Activated T-cell treated with anti-CD3 and anti-CD28 coated beads, Interleukin-2, amount 50 U/mL, for 24 hours (primary cell): ENCODE results near the gene SNAPC2.

Source experiments
- DNase-seq: peaks from one replicate; pipeline ENCODE4 v3.0.0-alpha.2; 2020
- H3K27ac Mint-ChIP-seq: 2 replicates; pipeline ENCODE4 v1.8.0; 2020; ENCODE audit warnings: mild to moderate bottlenecking, mixed read lengths
- H3K27me3 Mint-ChIP-seq: 2 replicates; pipeline ENCODE4 v1.8.0; 2020; ENCODE audit warnings: mixed read lengths
- H3K36me3 Mint-ChIP-seq: 2 replicates; pipeline ENCODE4 v1.8.0; 2020; ENCODE audit warnings: low read depth, mixed read lengths
- H3K4me1 Mint-ChIP-seq: 2 replicates; pipeline ENCODE4 v1.8.0; 2020; ENCODE audit warnings: low read depth, mixed read lengths
- H3K4me3 Mint-ChIP-seq: 2 replicates; pipeline ENCODE4 v1.8.0; 2020; ENCODE audit warnings: mild to moderate bottlenecking, moderate library complexity, mixed read lengths
- H3K9me3 Mint-ChIP-seq: 2 replicates; pipeline ENCODE4 v1.8.0; 2020; ENCODE audit warnings: mixed read lengths

The SNAPC2 gene, protein sequence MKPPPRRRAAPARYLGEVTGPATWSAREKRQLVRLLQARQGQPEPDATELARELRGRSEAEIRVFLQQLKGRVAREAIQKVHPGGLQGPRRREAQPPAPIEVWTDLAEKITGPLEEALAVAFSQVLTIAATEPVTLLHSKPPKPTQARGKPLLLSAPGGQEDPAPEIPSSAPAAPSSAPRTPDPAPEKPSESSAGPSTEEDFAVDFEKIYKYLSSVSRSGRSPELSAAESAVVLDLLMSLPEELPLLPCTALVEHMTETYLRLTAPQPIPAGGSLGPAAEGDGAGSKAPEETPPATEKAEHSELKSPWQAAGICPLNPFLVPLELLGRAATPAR

DNA sequence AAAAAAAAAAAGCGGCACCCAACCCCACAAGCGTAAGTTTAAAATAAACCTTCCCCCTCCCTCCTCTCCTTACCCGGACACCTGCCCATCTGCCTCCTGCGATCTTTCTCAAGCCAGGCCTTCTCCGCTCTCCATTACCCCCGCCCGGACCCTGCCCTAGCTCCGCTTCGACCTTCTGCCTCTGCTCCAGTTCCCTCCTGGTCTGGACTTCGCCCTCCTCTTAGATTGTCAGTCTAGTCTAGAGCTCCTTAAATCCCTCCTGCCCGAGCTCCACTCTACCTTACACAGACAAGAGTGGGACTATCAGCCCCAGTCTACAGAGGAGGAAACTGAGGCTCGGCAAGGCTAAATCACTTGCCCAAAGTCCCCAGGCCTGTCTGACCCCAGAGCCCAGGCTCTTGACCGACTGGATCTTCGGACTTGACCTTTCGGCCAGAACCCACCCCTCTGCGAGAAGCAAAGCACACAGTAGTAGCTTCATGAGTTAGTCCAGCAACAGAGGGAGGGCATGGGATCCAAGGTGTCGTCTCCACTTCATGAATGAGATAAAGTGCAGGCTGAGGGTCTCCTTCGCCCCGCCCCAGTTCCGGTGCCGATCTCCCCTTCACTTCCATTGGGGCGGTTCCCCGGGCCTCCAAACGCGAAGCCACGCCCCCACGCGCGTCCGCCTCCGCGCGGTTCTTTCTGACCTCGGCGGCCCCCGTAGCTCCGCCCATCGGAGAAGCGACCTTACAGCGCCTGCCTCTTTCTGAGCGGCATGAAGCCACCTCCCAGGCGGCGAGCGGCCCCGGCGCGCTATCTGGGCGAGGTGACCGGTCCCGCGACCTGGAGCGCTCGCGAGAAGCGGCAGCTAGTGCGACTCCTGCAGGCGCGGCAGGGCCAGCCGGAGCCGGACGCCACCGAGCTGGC, at the start of gene SNAPC2:
Gene SNAPC2 (plus strand): TSS at position 729 of the 909 bp plus-strand sequence. CDS start 29 bp downstream, at position 758.
- Mint-ChIP-seq H3K27ac (peak within 1 kb of the TSS; percentile 92), H3K9me3 (no peaks in the 10 kb centered on the region), H3K4me1 (peaks cover 38% of the 10 kb centered on the region), H3K36me3 (peaks cover 14% of the 10 kb centered on the region), H3K4me3 (peak within 1 kb of the TSS; percentile 79), H3K27me3 (peaks cover 42% of the 10 kb centered on the region)
- DNase-seq: peak; percentile 98

DNA sequence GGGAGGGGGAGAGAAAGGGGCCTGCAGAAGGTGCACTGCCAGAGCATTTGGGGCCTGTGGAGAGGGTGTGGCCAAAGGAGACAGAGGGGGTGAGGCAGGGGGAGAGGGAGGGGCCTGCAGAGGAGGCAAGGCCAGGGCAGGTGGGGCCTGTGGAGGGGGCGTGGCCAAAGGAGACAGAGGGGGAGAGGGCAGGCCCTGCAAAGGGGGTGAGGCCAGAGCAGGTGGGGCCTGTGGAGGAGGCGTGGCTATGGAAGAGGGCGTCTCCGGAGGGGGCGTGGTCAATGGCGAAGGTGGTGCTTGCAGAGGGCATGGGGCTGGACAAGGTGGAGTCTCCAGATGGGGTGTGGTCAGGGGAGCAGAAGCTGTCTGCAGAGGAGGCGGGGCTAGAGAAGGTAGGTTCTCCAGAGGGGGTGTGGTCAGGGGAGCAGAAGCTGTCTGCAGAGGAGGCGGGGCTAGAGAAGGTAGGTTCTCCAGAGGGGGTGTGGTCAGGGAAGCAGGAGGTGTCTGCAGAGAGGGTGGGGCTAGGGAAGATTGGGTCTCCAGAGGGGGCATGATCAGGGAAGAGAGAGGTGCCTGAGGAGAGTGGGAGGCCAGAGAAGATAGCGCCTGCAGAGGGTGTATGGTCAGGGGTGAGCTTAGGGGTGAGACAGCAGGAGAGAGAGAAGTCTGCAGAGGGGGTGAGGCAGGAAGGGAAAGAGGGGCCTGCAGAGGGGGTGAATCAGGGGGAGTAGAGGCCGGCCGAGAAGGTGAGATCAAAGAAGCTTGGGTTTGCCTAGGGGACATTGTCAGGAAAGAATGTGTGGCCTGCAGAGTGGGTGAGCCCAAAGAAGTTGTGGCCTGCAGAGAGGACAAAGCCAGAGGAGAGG, 49.3 kb upstream of the SNAPC2 start:
- Mint-ChIP-seq H3K27ac (no peak overlapping the region), H3K9me3 (no peaks in the 10 kb centered on the region), H3K27me3 (peaks cover 49% of the 10 kb centered on the region), H3K36me3 (no peaks in the 10 kb centered on the region), H3K4me3 (no peak overlapping the region), H3K4me1 (peaks cover 34% of the 10 kb centered on the region)
- DNase-seq: peak; percentile 64

DNA sequence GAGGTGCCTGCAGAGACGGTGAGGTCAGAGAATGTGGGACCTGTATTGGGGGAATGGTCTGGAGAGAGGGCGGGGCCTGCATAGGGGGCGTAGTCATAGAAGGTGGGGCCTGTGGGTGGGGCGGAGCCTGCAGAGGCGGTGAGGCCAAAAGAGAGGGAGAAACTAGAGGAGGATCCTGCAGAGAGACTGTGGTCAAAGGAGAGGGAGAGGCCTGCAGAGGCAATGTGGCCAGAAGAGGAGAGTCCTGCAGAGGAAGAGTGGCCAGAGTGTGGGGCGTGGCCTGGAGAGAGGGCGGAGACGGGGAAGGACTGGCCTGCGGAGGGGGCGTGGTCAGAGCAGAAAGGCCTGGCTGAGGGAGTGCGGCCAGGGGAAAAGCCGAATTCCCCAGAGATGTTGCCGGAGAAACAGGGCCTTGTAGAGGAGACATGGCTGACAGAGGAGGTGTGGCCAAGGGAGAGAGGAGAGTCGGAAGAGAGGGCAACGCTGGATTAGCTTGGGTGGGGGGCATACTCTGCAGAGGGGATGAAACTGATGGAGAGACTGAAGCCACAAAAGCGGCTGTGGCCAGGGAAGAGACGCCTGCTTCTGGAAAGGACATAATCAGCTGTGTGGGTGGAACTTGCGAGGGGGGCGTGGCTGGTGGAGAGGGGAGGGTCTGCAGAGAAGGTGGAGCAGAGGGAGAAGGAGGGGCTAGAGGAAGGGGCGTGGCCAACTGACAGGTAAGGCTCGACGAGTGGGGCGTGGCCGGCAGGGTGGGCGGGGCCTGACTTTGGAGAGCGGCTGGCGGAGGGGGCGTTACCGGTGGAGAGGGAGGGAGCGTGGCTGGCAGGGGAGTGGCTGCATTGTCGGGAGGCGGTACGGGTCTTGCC, 48.5 kb upstream of the SNAPC2 start:
- Mint-ChIP-seq H3K4me1 (peaks cover 34% of the 10 kb centered on the region), H3K27ac (no peak overlapping the region), H3K36me3 (no peaks in the 10 kb centered on the region), H3K27me3 (peaks cover 48% of the 10 kb centered on the region), H3K4me3 (no peak overlapping the region), H3K9me3 (no peaks in the 10 kb centered on the region)
- peak; percentile 82 for DNase-seq

DNA sequence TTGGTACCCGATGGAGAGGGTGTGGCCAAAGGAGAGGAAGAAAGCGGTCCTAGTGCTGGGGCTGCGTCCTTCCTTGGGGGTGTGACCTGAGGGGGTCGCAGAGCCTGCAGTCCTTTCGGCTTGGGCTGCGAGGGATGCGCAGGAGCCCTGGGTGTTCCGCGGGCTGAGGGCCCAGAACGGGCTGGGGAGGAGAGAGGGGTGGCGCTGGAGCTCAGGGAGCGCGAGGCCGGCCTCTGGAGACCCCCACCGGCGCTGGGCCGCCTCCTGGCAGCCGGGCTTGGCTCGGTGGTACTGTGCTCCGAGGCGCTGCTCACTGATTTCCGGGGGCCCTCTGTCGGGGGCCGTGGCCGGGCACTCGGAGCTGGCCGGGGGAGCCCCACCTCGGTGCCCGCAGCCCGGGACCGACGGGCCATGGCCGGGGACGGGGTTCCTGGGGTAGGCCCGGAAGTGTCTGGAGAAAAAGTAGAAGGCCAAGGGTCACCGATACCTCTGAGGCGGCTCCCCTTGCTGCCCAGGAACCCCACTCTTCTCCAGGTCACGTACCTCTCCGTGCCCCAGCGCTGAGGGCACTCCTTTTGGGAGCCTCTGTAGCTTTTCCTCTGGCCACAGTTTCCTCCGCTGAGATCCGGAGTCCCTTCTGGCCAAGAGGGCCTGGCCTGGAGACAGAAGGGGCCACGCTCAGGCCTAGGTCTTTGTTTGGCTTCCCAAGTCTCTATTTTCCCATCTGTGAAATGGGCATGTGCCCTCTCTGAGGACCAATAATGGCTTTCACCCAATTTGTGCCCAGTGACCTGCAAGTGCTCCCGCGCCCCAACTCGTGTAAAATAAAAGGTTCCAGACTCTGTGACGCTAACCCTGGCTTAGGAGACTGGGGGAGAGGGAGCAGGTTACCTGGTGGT, 47.6 kb upstream of the SNAPC2 start:
- Mint-ChIP-seq H3K9me3 (no peaks in the 10 kb centered on the region), H3K4me3 (peak overlapping the region; percentile 23), H3K27ac (no peak overlapping the region), H3K4me1 (peaks cover 34% of the 10 kb centered on the region), H3K36me3 (no peaks in the 10 kb centered on the region), H3K27me3 (peaks cover 42% of the 10 kb centered on the region)
- no peak for DNase-seq

DNA sequence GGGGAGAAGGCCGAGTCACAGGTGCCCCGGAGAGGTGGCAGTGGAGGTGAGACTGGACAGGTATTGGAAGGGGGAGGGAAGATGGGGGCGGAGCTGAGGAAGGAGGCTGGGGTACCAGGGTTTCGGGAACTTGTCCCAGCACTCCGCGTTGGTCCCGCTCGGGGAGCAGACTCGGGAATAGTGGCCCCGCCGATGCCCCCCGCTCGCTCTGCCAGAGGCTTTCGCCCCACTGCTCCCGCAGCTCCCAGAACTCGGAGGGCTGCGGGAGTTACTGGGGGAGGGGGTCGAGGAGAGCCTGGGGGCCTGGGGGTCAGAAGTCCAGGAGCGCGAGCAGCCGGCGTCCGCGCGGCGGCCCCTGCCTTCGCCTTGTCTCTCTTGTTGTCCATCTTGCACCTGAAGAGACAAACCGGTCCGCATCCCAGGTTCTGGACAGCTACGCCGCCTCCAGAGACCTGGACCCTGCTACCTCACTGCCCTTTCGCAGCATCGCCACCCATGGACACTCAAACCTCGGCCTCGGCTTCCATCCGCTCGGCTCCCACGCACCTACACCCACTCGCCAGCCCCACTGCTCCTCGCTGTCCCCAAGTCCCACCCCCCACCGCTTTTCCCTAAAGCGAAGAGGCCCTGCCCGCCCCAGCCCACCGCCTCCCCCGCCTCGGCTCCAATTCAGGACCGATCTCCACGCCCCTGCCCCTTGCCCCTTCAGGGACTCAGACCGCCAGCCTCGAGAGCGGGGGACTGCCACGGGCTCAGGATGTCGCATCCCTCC, 46.6 kb upstream of the SNAPC2 start:
- DNase-seq: no peak
- Mint-ChIP-seq H3K27me3 (peaks cover 41% of the 10 kb centered on the region), H3K4me3 (peak overlapping the region; percentile 61), H3K36me3 (no peaks in the 10 kb centered on the region), H3K27ac (no peak overlapping the region), H3K9me3 (no peaks in the 10 kb centered on the region), H3K4me1 (peaks cover 31% of the 10 kb centered on the region)

DNA sequence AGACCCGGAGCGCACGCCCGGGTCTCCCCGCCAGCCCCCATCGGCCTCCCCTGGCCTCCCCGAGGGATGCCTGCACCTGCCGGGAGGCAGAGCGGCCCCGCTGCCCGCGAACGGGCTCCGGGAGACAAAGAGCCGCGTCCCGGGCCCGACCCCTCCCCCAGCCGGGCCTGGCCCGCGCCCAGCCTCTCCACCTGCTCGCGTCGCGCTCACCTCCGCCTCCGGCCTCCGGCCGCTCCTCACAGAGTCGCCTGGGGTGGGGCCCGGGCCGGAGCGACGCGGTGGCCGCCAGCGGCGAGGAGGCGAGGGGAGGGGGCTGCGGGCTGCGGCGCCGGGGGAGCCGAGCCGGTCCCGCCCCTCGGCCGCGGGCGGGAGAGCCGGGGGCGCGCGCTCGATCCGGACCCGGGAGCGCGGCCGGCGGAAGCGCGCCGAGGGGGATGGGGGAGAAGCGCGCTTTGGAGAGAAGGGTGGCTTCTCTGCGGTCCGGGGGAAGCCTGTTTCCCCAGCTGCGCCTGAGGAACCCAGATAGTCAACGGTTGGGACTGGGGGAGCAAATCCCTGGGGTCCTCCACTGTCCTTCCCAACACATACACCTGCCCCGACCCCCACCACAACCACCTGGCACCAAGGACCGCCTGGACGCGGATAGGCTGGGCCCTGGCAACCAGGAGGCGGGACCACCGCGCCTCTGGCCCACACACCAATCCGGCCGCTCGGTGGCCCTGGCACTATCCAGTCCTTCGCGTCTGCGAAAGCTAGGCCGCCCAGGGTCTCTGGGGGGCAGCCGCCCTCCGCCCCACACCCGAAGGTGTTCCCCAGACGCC, 45.9 kb upstream of the SNAPC2 start, which contains the start of gene PRR36:
Gene PRR36 (minus strand): TSS at position 315 of the 821 bp plus-strand sequence. CDS start 701 bp downstream, outside the sequence.
- H3K4me3 Mint-ChIP-seq: peak within 1 kb of the TSS; percentile 61
- DNase-seq: peak; percentile 57
- no peaks in the 10 kb centered on the region for H3K9me3 Mint-ChIP-seq
- peaks cover 26% of the 10 kb centered on the region for H3K4me1 Mint-ChIP-seq
- H3K27me3 Mint-ChIP-seq: peaks cover 41% of the 10 kb centered on the region
- no peaks in the 10 kb centered on the region for H3K36me3 Mint-ChIP-seq
- no peak within 1 kb of the TSS for H3K27ac Mint-ChIP-seq

DNA sequence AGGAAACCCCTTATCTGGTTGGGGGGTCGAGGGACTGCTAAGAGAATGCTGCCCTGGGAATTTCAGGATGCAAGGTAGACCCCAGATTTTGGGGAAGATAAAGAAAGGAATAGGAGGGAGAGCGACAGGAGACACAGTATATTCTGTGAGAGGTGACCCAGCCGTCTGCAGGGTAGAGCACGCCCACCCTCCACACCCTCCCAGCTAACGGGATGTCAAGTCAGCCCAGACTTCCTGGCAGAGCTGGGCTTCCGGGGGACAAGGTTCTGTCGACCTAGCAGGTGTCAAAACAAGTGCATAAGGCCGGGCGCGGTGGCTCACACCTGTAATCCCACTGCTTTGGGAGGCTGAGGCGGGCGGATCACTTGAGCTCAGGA, 45.3 kb upstream of the SNAPC2 start:
- Mint-ChIP-seq H3K4me1 (peaks cover 25% of the 10 kb centered on the region), H3K27ac (no peak overlapping the region), H3K36me3 (no peaks in the 10 kb centered on the region), H3K4me3 (peak overlapping the region; percentile 35), H3K27me3 (peaks cover 41% of the 10 kb centered on the region), H3K9me3 (no peaks in the 10 kb centered on the region)
- no peak for DNase-seq

DNA sequence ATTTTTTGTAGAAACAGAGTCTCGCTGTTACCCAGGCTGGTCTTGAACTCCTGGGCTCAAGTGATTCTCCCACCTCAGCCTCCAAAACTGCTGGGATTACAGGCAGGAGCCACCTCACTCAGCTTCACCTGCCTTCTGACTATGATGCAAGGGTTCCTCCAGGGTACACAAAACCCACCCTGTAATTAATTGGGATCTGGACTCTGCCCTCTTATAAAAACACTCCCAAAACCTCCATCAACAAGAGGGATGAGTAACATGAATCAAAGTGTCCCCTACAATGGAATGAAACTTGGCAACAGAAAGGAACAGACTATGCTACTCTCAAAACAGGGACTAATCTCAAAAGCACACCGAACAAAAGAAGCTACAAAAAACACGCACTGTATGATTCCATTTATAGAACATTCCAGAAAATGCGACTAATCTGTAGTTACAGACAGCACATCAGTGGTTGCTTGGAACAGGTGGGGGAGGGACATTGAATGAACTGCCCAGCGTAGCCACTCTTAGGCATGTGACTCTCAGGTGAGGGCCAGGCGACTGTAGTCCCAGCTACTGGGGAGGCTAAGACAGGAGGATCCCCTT, 42.8 kb upstream of the SNAPC2 start:
- no peak overlapping the region for H3K4me3 Mint-ChIP-seq
- H3K4me1 Mint-ChIP-seq: peaks cover 10% of the 10 kb centered on the region
- H3K36me3 Mint-ChIP-seq: no peaks in the 10 kb centered on the region
- no peak for DNase-seq
- peaks cover 28% of the 10 kb centered on the region for H3K27me3 Mint-ChIP-seq
- H3K27ac Mint-ChIP-seq: no peak overlapping the region
- no peaks in the 10 kb centered on the region for H3K9me3 Mint-ChIP-seq

DNA sequence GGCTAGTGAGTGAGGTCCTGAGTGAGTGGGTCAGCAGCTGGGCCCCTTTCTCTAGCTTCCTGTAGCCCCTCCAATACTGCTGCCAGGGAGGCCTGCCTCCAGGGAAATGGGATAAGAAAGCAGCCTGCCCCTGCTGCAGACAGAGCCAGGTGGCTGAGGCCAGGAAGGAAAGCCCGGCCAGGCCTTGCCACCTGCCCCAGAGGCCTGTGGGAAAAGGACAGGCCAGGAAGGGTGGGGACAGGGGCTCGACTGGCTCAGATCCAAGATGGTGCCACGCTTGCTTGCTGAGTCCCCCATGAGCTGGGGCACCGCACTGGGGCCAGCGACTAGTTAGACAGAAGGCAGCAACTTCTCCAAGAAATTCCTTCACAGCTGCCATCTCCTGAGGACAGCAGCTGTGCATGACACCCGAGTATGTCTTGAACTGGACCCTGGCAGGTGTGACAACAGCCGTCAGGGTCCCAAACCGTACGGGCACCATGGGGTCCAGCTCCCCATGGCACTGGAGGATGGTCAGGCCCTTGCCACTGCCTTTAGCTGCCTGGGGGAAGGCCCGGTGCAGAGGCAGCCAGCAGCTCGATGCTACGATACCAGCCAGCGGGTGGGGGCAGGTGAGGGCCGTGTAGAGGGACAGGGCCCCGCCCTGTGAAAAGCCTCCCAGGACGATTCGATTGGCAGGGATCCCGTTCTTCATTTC, 40.9 kb upstream of the SNAPC2 start:
- H3K36me3 Mint-ChIP-seq: no peaks in the 10 kb centered on the region
- no peaks in the 10 kb centered on the region for H3K9me3 Mint-ChIP-seq
- no peak overlapping the region for H3K4me3 Mint-ChIP-seq
- DNase-seq: no peak
- peaks cover 17% of the 10 kb centered on the region for H3K27me3 Mint-ChIP-seq
- peaks cover 4% of the 10 kb centered on the region for H3K4me1 Mint-ChIP-seq
- no peak overlapping the region for H3K27ac Mint-ChIP-seq

DNA sequence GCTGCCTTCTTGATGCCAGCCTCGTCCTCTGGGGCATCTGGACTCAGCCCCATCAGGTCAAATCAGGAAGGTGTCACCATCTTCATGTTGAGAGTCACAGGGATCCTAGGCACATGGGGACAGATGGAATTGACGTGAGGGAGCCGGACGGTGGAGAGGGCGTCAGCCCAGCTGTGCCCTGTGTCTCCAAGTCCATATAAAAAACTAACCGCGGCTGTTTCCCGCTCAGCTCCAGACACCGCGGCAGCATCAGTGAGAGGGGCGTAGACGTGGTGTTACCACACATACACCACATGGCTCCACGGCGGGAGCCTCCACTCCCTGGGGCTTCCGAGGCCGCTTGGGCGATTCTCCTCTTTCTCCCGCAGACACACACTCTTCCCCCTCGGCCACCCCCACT, 40.3 kb upstream of the SNAPC2 start:
- Mint-ChIP-seq H3K4me1 (peaks cover under 1% of the 10 kb centered on the region), H3K27me3 (peaks cover 13% of the 10 kb centered on the region), H3K27ac (no peak overlapping the region), H3K9me3 (no peaks in the 10 kb centered on the region), H3K36me3 (no peaks in the 10 kb centered on the region), H3K4me3 (no peak overlapping the region)
- no peak for DNase-seq

DNA sequence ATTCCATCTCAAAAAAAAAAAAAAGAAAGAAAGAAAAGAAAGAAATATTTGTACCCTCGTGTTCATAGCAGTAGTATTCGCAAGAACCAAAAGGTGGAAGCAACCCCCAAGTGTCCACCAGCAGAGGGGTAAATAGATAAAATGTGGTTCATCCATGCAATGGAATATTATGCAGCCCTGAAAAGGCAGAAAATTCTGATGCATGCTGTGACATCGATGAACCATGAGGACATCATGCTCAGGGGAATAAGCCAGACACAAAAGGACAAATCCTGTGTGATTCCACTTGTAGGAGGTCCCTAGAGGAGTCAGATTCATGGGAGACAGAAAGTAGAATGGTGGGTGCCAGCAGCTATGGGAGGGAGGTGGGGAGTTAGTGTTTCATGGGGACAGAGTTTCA, 38.2 kb upstream of the SNAPC2 start:
- Mint-ChIP-seq H3K36me3 (no peaks in the 10 kb centered on the region), H3K4me1 (no peaks in the 10 kb centered on the region), H3K4me3 (no peak overlapping the region), H3K9me3 (no peaks in the 10 kb centered on the region), H3K27me3 (peaks cover 3% of the 10 kb centered on the region), H3K27ac (no peak overlapping the region)
- DNase-seq: no peak
